ENCODE results near the gene PMEL. TPM values are rescaled to one million over a fixed set of nuclear protein-coding genes. Genes with fewer than 3 reads are reported as not detected.

The PMEL gene
- total and polyA plus RNA-seq, 2 of the 4 experiments (the other 2 are of a cell fraction): 1.4 to 5.8 TPM

DNA sequence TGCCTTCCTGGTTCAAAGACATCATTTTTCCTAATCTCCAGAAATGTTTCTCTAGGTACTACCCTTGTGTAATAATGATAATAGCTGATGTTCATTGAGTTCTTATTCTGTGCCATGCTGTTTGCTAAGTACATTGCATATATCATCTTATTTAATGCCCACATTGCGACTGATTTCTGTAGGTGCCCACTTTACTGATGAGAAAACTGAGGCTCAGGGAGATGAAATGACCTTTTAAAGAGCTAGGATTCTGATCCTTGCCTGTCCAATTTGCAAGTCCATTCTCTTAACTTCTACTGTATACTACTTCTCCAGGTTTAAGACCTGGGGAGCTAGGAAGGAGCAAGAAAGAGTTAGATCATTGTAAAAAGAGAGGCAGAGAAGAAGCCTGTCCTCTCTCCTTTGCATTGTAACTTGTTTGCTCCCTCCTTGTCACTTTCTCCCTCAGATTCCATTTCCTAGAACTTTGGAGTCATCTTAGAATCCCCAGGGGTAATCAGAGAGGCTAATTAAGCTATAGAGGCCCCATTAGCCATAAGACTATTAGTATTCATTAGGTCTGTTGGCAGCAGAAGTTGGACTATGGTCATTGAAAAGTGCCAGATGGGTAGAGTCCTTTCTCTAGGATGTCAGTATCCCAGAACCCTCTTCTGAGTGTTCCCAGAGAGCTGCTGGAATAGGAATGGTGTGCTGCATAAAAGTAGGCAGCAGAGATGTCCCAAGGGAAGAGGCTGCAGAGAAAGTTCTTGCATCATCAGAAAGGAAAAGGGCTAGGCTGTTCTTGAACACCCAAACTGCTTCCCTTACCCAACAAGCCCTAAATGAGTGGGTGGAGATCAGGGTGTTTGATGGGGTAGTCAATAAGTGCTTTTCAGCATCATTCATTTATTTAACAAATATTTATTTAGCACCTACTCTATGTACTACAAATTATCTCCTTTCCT, 31.8 kb downstream of the PMEL start:
- Histone ChIP-seq H3K36me3 (ENCODE audit: control insufficient read depth, insufficient read depth, low read length) (peaks cover 10% of the 10 kb centered on the region), H2BK15ac (ENCODE audit: low read depth, low read length) (peak overlapping the region; percentile 19; the same call in 1 of the 3 replicates), H2AK9ac (replicated peaks; ENCODE audit: low read depth, low read length, poor library complexity) (no peak overlapping the region), H4K20me1 (ENCODE audit: insufficient read depth, low read length) (no peaks in the 10 kb centered on the region), H3K9ac (ENCODE audit: low read depth, low read length) (no peak overlapping the region), H3K4me3 (ENCODE audit: insufficient read depth, low read depth, low read length) (no peak overlapping the region), H4K8ac (ENCODE audit: low read depth in 2 of 2, low read length in 2 of 2) (peak overlapping the region; percentile 6 to 85; a peak in 3 of 4 replicates), H3K9me3 (ENCODE audit: control insufficient read depth, insufficient read depth, low read length) (no peaks in the 10 kb centered on the region), H3K23ac (ENCODE audit: low read depth, low read length) (peak overlapping the region; percentile 70), H3K4ac (ENCODE audit: low read depth, low read length) (peak overlapping the region; percentile 91), H3K27me3 (ENCODE audit: control insufficient read depth, insufficient read depth, low read length) (no peaks in the 10 kb centered on the region), H2BK120ac (ENCODE audit: low read depth, low read length) (0 out of 2 replicates have a peak overlapping the region, but pooled peaks have one; percentile 59), H3K27ac (ENCODE audit: insufficient read depth, low read length) (no peak overlapping the region), H2AK5ac (ENCODE audit: low read depth, low read length) (peak overlapping the region; percentile 71; the same call in 1 of the 2 replicates), H2AFZ (replicated peaks; ENCODE audit: low read length, poor library complexity) (no peak overlapping the region), H3K79me1 (ENCODE audit: low read depth in 1 of 2, low read length in 2 of 2) (peaks cover 29 to 75% of the 10 kb centered on the region in 2 experiments), H3K56ac (ENCODE audit: extremely low read depth, insufficient read depth, low read length) (no peak overlapping the region), H2BK20ac (ENCODE audit: low read depth, low read length) (0 out of 2 replicates have a peak overlapping the region, but pooled peaks have one; percentile 94), H3K4me1 (ENCODE audit: control insufficient read depth, insufficient read depth, low read length) (peaks cover 15% of the 10 kb centered on the region), H3K14ac (replicated peaks; ENCODE audit: low read depth, low read length) (peak overlapping the region; percentile 89), H3K18ac (ENCODE audit: low read depth, low read length) (peak overlapping the region; percentile 40; the same call in 1 of the 2 replicates), H2BK5ac (ENCODE audit: low read depth, low read length, poor library complexity, severe bottlenecking) (peak overlapping the region; percentile 66), H3K9me1 (ENCODE audit: insufficient read depth, low read length) (peaks cover 16% of the 10 kb centered on the region), H4K5ac (ENCODE audit: low read depth, low read length) (no peak overlapping the region), H4K91ac (ENCODE audit: insufficient read depth, low read depth, low read length) (0 out of 2 replicates have a peak overlapping the region, but pooled peaks have one; percentile 70), H3K4me2 (ENCODE audit: low read depth, low read length) (peak overlapping the region; percentile 75; the same call in 1 of the 2 replicates)
- WGBS, 2 experiments (ENCODE audit: extremely low coverage in 2 of 2, insufficient read length in 1 of 2): no CpG with 5 or more reads among the region's 1 CpG
- CTCF ChIA-PET: interaction anchor here (0.6 to 1.1 kb wide), 3 partner anchors 8 to 195 kb away, joined by 3 to 4 read pairs (median 3); no protein-coding TSS in a partner anchor
- TSS peak; percentile 18 for BruUV-seq (replicated peaks)
- in situ Hi-C loops (cut with MboI; ENCODE audit: low sequenced_read_pairs) (no loop called here), intact Hi-C loops (cut with micrococcal nuclease) (loop anchor here (5.0 kb wide), 2 partner anchors 117 to 192 kb away; partner anchors contain the start of genes GDF11, ORMDL2 and SARNP), dilution Hi-C loops (cut with HindIII; ENCODE audit: low sequenced_read_pairs, unreplicated experiment) (no loop called here)
- TF ChIP-seq FOS (IDR thresholded peaks at IDR 0.05; ENCODE audit: low read depth, low read length) (no peak), CEBPB (IDR thresholded peaks at IDR 0.05; ENCODE audit: low read depth, low read length) (peak; percentile 27; the same call in 1 of the 2 replicates)
- DNase-seq (no peak), ATAC-seq (ENCODE audit: low read depth) (no peak)
- POLR2A ChIA-PET (ENCODE audit: unreplicated experiment): interaction anchor here (0.6 kb wide), 1 partner anchor 116 kb away, joined by 3 read pairs; no protein-coding TSS in a partner anchor

All from IMR-90 (cell line).